Glomerular endothelial cell (primary cell): ENCODE data around the gene MATN4. TPM values are rescaled to one million over a fixed set of nuclear protein-coding genes. Genes with fewer than 3 reads are reported as not detected.
"Not testable (repeated sequence)": the region's sequence is repeated elsewhere in the genome, so short reads cannot be mapped to it uniquely, and the experiment has no call there.

Experiments used
- DNase-seq: peaks from one replicate; pipeline ENCODE4 v3.0.0-alpha.2; 2011; ENCODE audit warnings: low read depth, low spot score; ENCODE audit errors: extremely low read depth
- total RNA-seq: library from RNA; depleted of rRNA; stranded (reverse); fragments of >200 nt; gene quantifications from 2 replicates; pipeline ENCODE4 v1.2.3, GENCODE V29; 2015

MATN4 gene, protein sequence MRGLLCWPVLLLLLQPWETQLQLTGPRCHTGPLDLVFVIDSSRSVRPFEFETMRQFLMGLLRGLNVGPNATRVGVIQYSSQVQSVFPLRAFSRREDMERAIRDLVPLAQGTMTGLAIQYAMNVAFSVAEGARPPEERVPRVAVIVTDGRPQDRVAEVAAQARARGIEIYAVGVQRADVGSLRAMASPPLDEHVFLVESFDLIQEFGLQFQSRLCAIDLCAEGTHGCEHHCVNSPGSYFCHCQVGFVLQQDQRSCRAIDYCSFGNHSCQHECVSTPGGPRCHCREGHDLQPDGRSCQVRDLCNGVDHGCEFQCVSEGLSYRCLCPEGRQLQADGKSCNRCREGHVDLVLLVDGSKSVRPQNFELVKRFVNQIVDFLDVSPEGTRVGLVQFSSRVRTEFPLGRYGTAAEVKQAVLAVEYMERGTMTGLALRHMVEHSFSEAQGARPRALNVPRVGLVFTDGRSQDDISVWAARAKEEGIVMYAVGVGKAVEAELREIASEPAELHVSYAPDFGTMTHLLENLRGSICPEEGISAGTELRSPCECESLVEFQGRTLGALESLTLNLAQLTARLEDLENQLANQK
- total RNA-seq = not detected in 2 replicates

DNA sequence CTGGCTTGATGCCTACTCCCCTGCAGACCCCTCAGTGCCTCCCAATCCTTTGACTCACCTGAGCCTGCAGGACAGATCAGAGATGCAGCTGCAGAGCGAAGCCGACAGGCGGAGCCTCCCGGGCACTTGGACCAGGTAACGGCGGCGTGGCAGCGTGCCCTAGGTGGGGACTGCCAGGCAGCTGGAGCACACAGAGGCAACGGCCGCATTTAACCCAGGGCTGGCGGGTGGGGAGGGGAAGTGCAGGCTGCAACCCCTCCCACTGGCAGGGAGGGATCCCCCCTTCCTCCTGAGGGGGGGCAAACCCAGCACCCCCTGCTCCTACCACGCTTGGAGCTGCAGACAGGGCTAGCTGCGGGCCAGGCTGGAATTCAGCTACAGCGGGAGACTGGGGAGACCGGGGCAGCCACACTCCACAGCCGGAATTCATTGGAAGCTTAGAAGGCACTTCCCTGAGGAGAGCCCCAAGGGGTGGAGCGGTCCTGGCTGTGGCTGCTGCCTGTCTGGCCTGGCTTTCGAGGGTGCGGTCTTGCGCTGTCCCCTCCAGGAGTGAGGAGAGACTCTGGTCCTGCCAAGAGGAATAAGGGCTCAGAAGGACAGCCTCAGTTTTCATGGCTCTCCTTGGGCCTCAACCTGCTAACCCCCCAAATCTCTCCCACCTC is at the start of gene MATN4:
TSS of gene MATN4 (minus strand) at position 183 of the 662 bp plus-strand sequence. CDS start 2,717 bp downstream, outside the sequence.
- no peak for DNase-seq

DNA sequence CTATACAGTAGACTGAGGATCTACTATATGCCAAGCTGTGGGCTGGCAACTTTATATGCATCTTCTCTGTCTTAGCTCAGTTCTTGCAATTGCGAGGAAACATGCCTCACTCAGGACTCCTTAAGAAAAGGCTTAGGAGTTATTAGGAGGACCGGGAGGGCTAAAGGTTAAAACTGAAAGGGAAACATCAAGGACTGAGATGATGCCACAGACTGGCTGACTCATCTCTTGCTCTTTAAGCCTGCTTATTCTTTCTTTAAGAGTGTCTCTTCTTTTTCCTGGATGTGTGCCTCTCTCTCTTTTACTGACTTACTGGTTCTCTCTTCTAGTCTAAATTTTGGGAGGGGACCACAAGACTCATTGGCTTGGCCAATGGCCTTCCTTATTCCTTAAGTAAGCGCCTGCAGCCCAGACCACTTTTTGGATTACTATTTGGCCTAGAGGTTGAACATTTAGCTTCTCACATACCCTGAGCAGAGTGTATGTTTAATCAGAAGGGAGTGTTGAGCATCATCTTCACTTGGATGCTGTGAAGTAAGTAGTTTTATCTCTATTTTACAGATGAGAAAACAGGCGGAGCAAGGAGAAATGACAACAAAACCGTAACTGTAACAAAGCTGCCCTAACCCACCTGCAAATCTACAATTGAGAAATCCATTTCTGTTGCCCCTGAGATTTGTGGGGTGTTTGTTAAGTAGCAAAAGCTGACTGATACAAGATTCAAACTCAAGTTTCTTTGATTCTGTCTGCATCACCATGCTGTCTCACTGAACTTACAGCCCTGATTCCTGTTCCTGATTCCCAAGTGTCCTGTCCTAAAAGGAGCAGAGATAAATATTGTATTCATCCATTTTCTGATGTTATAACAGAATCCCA is 47.3 kb upstream of the MATN4 start:
- DNase-seq = no peak

DNA sequence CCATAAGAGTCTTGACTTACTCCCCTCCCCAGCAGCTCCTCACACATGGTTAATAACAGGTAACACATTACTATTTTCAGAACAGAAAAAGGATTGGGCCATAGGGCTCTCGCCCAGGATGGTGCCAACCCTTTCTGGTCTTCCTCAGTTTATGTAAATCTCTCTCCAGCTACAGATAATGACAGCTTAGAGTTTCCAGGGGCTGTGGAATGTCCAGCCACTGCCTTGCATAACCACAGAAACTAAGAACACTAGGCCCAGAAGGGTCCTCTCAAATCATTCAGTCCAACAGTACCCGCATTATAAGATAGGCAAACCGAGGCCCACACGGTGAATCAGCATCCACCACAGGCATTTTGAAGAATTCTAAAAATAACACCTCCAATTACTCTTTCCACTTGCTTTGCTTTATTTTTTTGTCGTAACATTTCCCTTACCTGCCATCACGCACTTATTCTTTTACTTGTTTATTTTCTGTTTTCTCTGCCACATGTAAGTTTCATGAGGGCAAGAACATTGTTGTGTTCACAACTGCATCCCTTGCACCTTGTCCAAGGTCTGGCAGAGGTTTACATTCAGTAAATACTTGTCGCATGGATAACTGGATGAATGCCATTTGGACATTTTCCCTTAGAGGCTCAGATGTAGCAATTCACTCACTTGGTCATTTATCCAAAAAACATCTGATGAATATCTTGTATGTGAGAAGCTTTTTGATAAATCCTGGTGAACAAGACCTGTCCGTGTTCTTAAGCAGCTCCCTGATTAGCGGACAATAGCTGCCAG is 46.5 kb upstream of the MATN4 start:
- no peak for DNase-seq

DNA sequence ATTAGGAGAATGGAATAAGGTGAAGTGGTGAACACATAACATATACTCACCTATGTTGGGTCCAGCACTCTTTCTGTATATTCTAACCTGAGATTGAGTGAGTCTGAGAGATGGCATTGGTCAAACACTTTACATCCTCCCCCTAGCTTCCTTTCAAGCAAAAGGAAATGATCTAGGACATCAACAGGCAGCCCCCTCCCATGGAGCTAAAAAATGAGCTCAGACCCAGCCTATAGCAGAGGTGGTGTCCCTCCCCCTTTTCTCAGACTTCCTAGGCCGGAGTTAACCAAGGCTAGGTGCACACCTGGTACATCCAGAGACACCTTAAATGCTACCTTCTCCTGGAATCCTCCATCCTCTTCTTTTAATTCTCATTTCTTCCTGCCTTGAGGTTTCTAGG is 45.6 kb upstream of the MATN4 start:
- DNase-seq = no peak

DNA sequence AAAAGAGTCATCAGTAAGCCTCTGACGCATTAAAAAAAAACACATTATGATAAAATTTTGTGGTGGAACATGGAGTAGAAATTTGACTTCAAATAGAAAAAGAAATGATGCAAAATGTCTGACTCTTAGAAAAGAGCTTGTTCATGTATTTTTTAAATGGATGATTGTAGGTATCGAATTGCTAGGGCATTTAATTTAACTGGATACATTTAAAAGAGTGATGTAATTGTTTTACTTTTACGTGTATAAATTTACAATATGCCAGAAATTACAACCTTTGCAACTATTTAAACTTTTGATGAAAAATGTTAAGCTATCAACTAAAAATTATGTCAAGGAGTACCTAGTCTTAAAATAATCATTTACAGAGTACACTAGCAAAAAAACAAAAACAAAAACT is 44.6 kb upstream of the MATN4 start:
- no peak for DNase-seq

DNA sequence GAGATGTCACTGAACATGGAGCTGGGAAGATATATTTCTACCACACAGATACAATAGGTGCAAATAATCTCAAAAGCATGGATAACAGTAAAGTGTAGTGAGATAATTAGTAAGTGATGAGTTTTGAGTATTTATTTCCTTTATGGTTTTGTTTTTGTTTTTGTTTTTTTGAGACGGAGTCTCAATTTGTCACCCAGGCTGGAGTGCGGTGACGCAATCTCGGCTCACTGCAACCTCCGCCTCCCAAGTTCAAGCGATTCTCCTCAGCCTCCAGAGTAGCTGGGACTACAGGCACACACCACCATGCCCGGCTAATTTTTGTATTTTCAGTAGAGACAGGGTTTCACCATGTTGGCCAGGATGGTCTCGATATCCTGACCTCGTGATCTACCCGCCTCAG is 42.7 kb upstream of the MATN4 start:
- not testable (repeated sequence) for DNase-seq

DNA sequence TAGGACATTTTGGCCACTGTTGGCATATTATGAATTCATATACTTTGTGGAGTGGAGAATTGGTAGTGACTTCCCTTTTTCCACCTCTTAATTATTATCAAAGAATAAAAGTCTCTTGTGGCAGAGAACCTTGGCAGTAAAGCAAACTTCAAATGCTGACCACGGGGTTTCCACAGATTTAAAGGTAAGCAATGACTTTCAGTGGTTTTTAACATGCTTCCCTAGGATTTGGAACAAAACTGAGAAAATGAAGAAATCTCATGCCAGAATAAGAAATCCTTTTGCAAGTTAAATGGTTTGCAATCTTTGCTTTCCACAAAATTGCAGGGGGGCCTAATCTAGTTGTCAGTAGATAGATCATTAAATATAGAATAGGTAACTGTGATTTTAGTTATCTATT is 42.1 kb upstream of the MATN4 start:
- DNase-seq = no peak

DNA sequence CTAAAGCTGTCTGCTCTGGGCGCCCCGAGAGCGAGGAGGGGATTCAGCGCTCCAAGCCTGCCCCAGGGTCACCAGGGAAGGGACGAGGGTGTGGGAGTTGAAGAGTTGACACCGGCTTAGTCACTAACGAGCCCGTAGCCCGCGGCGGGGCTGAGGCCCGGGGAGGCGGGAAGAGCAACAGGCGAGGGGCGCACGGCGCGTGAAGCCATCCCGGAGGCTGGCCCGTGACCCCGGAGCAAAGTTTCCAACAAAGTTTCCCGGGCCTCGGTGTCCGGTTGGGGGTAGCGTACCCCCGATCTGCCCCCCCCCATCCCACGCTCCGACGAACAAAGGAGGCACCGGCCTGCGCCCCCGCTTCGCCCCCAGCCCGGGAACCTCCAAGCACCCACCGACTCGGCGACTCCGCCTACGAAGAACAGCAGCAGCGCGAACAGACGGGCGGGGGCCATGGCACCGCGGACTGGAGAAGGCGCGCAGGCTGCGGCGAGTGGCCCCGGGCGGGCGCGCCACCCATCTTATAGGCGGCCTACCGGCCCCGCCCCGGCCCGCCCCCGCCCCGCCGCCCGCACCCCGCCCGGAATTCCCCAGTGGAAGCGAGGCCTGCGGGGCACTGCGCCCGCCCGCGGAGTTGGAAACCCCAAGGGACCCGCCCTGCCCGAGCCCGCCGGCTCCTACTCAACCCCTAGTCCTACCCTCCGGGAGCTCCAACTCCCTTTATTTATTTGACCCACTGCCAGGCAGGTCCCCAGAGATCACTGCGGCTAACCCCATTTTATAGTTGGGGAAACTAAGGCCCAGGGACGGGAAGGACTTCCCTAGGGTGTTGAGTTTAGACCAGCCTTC is 40.1 kb upstream of the MATN4 start, which contains the start of gene SDC4:
TSS of gene SDC4 (minus strand) at position 489 of the 843 bp plus-strand sequence. CDS start at position 449, 40 bp downstream.
- no peak for DNase-seq

DNA sequence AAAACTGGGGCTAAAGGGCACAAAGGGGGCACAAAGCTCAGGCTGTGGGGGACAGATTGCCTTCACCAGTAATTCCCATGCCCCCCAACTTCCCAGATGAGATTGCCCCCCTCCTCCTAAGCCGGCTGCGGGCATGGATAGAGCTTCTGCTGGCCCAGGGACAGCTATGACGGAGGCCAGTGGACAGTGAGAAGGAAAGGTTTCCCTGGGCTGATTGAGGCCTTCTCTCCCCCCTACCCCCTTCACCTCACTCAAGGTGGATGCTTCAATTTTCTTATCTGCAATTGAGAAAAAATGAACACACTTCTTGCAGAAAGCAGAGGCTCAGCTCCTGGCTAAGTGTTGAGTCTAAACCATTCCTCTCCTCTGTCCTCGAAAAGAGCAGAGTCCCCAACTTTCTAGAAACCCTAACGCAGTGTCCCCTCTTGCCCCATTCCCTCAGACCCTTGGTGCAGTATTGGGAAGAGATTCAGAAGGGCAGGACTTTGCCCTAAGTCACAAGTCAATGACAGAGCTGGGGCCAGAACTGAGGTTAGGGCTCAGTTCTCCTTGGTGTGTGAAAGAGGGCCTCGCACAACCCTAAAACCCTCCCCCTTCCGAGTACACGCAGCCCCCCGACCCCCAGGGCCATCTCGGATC is 39.3 kb upstream of the MATN4 start:
- no peak for DNase-seq

DNA sequence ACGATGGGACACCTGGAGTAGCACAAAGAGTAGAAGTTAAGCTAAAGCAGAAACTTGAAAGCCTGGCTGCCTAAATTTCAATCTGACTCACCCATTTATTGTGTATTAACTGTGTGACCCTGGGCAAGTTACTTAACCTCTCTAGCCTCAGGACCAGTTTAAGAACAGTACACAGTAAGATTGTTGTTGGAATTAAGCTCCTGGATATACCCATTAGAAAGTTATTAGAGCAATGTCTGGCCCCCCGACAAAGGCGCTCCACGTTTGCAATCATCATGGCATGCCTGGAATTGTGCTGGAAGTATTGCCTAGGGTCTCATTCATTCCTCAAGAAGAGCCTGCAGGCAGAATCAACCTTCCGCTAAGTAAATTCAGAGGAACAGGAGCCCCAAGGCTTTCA is 38.8 kb upstream of the MATN4 start:
- no peak for DNase-seq

DNA sequence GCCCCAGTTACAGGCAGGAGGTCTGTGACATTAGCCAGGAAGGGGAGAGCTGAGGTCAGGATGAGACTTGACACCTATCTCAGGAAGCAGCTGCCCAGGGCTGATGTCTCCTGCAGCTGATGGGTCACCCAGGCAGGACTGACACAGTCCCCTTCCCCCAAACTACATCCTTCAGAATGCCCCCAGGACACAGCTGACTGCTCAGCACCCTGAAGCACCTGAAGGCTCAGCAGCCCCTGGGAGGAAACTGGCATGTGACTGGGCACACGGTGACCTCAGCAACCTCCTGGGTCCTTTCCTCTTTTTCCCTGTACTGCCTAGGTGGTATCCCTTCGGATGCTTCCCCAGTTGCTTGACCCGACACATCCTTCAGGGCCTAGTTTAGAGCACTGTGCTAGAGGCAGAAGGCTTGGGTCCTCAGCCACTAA is 38.2 kb upstream of the MATN4 start:
- no peak for DNase-seq

DNA sequence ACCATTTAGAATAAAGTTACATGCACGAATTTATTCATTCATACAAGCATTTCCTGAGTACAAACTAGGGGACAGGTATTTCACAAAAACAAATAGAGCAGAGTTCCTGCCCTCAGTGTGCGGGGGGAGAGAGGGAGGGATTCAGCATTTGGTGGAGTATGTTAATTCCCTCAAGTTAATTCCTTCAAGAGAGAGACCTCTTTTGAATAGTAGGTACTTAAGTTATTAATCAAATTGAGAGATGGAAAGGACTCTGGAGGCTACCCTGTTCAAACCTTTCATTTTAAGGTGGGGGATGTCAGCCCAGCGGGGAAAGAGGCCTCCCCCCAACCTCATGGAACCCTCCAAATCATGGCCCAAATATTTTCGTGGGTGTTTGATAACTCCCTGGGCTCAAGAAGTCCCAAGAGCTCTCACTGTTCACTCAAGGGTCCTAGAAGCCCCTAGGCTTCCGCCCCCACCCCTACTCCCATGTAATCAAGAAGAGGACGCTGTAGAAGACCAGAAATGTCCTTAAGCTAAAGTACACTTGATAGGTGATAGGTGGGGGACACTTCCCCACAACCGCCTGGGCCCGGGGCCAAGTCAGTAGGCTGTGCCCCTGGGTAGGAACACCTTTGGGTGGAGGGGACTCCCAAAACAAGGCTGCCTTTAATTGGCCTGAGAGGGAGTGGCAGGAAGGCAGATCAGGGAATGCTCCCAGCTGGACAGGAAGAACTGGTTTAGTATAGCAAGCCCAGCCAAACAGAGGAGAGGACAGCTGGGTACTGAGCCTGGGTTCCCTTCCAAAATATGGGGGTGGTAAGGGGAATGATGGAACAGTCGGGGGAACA is 37.2 kb upstream of the MATN4 start:
- DNase-seq = no peak

DNA sequence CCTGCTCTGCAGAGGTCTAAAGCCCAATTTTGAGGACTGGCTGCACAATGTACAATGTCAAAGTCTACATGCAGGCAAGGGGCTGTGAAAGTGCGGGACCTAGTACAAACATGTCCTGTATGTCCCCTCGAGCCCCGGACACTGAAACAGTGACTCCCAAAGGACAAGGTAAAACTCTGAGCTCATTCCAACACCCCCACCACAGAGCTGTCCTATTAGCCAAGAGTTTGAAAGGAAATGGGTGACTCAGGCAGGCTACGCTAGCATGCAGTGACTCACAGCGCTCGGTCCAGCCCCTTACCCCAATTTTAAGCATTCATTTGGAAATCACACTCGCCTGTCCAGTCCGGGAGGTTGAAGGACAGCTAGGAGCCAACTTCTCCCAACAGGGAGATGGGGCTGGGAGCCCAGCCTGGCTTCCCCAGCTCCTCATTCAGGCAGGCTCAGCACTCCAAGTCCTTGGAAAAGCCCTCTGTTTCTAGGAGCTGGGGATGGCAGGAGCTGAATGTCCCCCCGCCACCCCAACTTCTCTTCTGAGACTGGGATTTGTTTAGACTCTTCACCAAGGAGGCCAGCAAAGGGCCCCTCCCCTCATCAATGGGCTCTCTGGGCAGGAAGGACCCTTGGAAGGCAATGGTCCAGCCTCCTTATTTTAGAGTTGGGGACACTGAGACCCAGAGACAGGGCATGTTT is 36.2 kb upstream of the MATN4 start:
- no peak for DNase-seq

DNA sequence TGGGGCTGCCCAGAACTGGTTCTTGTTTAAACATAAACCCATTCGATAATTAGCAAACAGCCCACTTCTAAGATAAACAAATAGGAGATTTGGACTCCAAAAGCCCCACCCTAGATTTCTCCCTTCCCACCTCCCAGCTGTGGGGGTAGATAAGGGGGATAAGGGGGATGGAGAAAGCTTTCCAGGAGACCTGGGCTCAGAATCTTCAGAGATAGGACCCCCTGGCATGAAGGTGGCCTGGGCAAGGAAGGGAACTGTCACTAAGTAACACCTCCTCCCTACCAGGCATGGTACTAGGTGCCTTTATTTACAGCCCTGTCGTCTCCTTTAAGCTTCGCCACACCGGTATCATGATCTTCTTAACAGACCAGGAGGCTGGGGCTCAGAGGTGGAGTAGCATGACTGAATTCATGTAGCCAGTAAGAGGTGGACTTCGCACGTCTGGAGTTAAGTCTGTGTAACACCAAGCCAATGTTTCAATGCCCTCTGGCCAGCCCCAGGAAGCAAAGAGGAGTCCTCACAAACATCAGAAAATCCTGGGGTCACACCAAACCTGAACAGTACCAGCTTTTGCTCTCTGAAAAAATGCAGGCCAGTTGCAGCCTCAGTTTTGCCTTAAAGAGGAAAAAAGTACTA is 35.6 kb upstream of the MATN4 start:
- no peak for DNase-seq

DNA sequence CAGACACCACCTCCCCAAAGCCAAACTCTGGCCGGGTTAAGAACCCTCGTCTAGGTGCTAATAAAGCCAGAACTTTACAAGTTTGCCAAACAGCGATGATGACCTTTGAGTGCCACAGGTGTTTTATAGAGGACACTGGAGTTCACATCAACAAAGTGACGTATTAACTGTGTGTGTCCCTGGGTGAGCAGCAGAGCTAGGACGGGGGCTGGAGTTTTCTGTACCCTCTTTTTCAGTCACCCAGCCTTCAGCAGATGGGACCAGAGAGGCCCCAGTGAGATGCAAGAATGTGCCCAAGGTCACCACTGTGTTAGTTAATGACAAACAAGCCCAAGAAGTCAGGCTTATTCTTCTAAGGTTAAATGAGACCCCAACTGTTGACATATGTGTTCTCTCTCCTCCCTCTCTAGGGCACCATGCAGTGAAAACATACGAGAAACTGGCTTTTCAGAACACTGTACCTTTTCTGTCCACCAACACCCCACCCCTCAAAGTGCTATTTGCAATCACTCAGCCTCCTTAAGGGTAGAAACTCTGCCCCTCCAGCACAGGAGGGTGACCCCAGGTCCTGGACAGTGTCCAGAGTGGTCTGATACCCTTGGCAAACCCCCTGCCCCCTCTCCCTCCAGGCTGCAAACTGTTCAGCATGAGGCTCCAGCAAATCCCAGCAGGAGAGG is 34.9 kb upstream of the MATN4 start:
- DNase-seq = no peak
